Spleen (tissue), 13 donors: ENCODE measurements around the gene OSER1. TPM values are rescaled to one million over a fixed set of nuclear protein-coding genes. Genes with fewer than 3 reads are reported as not detected.

ENCODE experiments used
- DNase-seq: peaks from one replicate; pipeline ENCODE4 v3.0.0-alpha.2; 2020
- H3K27ac ChIP-seq, 8 donors: fragments of 200-600 bp; sonication (generic) in 7 of 8; 1 replicate in 4 of 8; 2 replicates in 4 of 8; pipeline versions ENCODE4 v1.5.0 to v1.8.0; 2016 to 2021; ENCODE audit warnings: inconsistent platforms in 4 of 8, mild to moderate bottlenecking in 4 of 8, moderate library complexity in 1 of 8
- H3K27me3 ChIP-seq, 7 donors: fragments of 200-600 bp; sonication (generic) in 6 of 7; replicated peaks in 1 of 7; 1 replicate in 4 of 7; 2 replicates in 3 of 7; pipeline versions ENCODE4 v1.5.0 to v1.8.0; 2016 to 2021; ENCODE audit warnings: inconsistent platforms in 3 of 7, mild to moderate bottlenecking in 1 of 7
- H3K36me3 ChIP-seq, 6 donors: fragments of 200-600 bp; sonication (generic) in 5 of 6; 1 replicate in 4 of 6; 2 replicates in 2 of 6; pipeline versions ENCODE4 v1.5.0 to v1.8.0; 2016 to 2021; ENCODE audit warnings: inconsistent platforms in 2 of 6
- H3K4me1 ChIP-seq, 6 donors: fragments of 200-600 bp; sonication (generic) in 5 of 6; 1 replicate in 3 of 6; 2 replicates in 3 of 6; pipeline versions ENCODE4 v1.5.0 to v1.8.0; 2016 to 2021; ENCODE audit warnings: inconsistent platforms in 3 of 6
- H3K4me3 ChIP-seq, 8 donors: fragments of 200-600 bp; sonication (generic) in 7 of 8; 1 replicate in 4 of 8; 2 replicates in 4 of 8; pipeline versions ENCODE4 v1.5.0 to v1.8.0; 2016 to 2021; ENCODE audit warnings: inconsistent platforms in 4 of 8, mild to moderate bottlenecking in 4 of 8, moderate library complexity in 2 of 8
- H3K9me3 ChIP-seq, 8 donors: fragments of 200-600 bp; sonication (generic) in 7 of 8; 1 replicate in 4 of 8; 2 replicates in 4 of 8; pipeline versions ENCODE4 v1.5.0 to v1.8.0; 2016 to 2021; ENCODE audit warnings: inconsistent platforms in 4 of 8
- CTCF ChIP-seq, 11 experiments: fragments of 200-600 bp in 7 of 11; fragments of 450-650 bp in 4 of 11; sonication (generic) in 4 of 11; IDR thresholded peaks in 8 of 11; conservative IDR thresholded peaks in 3 of 11; 1 replicate in 7 of 11; 2 replicates in 4 of 11; pipeline versions ENCODE4 v1.4.0 to v1.8.0; 2016 to 2021; ENCODE audit warnings: antibody characterized with exemption in 11 of 11, inconsistent platforms in 4 of 11, mild to moderate bottlenecking in 1 of 11
- POLR2A ChIP-seq, 3 donors: fragments of 450-650 bp; IDR thresholded peaks; one replicate each; pipeline ENCODE4 v1.5.1; 2017; ENCODE audit warnings: antibody characterized with exemption in 3 of 3, mild to moderate bottlenecking in 1 of 3
- POLR2AphosphoS5 ChIP-seq, 3 donors: sonication (generic); formaldehyde crosslinking; IDR thresholded peaks; one replicate each; pipeline ENCODE4 v1.5.1; 2017; ENCODE audit warnings: antibody characterized with exemption in 3 of 3
- WGBS, 5 donors: extraction: QIAGEN DNeasy Blood & Tissue Kit in 3 of 5; methylation state at CpG; one replicate each; pipeline versions ENCODE4 v1.1.5 to v1.1.7; 2013 to 2018; 5-methylcytosine and 5-hydroxymethylcytosine counted together
- intact Hi-C: fragments of 100-400 bp; cut with DNase I; formaldehyde crosslinking; loops from one replicate; pipeline ENCODE4 v1.15.0; 2023; ENCODE audit warnings: low total_unique reads
- long read RNA-seq, 2 donors: transcript quantifications; one replicate each; lab custom pipeline, GENCODE V29; 2026
- polyA plus RNA-seq, 3 donors: library from polyadenylated mRNA; stranded (reverse); fragments of 200-250 nt; gene quantifications; one replicate each; pipeline ENCODE4 v1.2.1, GENCODE V29; 2013
- total RNA-seq, 7 donors: library from RNA; depleted of rRNA in 3 of 7; stranded (reverse); fragments of >200 nt in 3 of 7; fragmentation: NEBNext Ultra II Directional in 4 of 7; extraction: Animal tissue kit (Norgen Biotek cat#: 25700) in 4 of 7; gene quantifications; one replicate each; pipeline versions ENCODE4 v1.1.0 to v1.2.1, GENCODE V29; 2016 to 2021
- donor health status: healthy with polysubstance abuse.
- donor health status: DM: no; HTN: no; CAD: no; lungs with moderate emphysema.
- donor health status: DM: no; HTN: no; CAD: no.
- donor health status: Bipolar disorder and iron deficiency.
- donor health status: healthy.
- donor health status: DM: no; HTN: no; CAD: no.
- donor health status: DM: yes; HTN: yes; CAD: no.

OSER1 gene
- 10 to 100 TPM; 28.5 to 42.0 (median 36.1) TPM for total RNA-seq
- 10 to 100 TPM; 36.9 to 47.0 (median 40.6) TPM for polyA plus RNA-seq
- long read RNA-seq, donor 1, transcript OSER1-201 (4 exons, 1,572 nt) = major isoform, 19 of 31 reads
- long read RNA-seq, donor 1, partial matches to known transcripts = 12 of 31 reads
- long read RNA-seq, donor 1, other reads (novel, unspliced or antisense) = 0 of 31 reads
- long read RNA-seq, donor 2, transcript OSER1-201 (4 exons, 1,572 nt) = major isoform, 12 of 12 reads
- long read RNA-seq, donor 2, partial matches to known transcripts = 0 of 12 reads
- long read RNA-seq, donor 2, other reads (novel, unspliced or antisense) = 0 of 12 reads

- intact Hi-C loops = loop anchor here (10.0 kb wide), 2 partner anchors 174 to 404 kb away; no protein-coding TSS in a partner anchor
- 0 to 1% (median 1%) methylated on average over 63 to 79 of the region's 79 CpGs for WGBS, 5 donors
- peak; percentile 99 for DNase-seq
- Histone ChIP-seq H3K4me1 (peaks cover 18 to 76% (median 58%) of the 10 kb centered on the region in 6 donors), H3K36me3 (peaks cover 0 to 12% (median 10%) of the 10 kb centered on the region in 6 donors), H3K9me3 (no peaks in the 10 kb centered on the region), H3K27ac (peak within 1 kb of the TSS; percentile 87 to 99 (median 98)), H3K4me3 (peak within 1 kb of the TSS; percentile 76 to 99 (median 95)), H3K27me3 (no peaks in the 10 kb centered on the region)
- TF ChIP-seq POLR2A (IDR thresholded peaks at IDR 0.05) (peak; percentile 86 to 95 (median 94)), CTCF (IDR thresholded peaks at IDR 0.05 in 8 of 11, conservative IDR thresholded peaks at IDR 0.05 in 3 of 11) (peak in 4 of 11 experiments; percentile 17 to 51 (median 40)), POLR2AphosphoS5 (IDR thresholded peaks at IDR 0.05) (peak; percentile 97 to 99 (median 97))
Observed at GRCh38 chr20:44210406-44211176, at the start of gene OSER1. Gene OSER1, minus strand, starts transcription at chr20:44210771. Its CDS starts 3,814 bp downstream, at chr20:44206957.

GRCh38 chr20:44258226-44258890 is 47.8 kb upstream of the OSER1 start:
- TF ChIP-seq CTCF (IDR thresholded peaks at IDR 0.05 in 8 of 11, conservative IDR thresholded peaks at IDR 0.05 in 3 of 11) (no peak), POLR2AphosphoS5 (IDR thresholded peaks at IDR 0.05) (no peak), POLR2A (IDR thresholded peaks at IDR 0.05) (no peak)
- H3K4me3 ChIP-seq = no peak overlapping the region
- H3K36me3 ChIP-seq = no peaks in the 10 kb centered on the region
- no peaks in the 10 kb centered on the region for H3K27me3 ChIP-seq
- H3K4me1 ChIP-seq = no peaks in the 10 kb centered on the region
- DNase-seq = no peak
- WGBS, 5 donors = 78 to 90% (median 87%) methylated on average over 15 to 28 of the region's 28 CpGs
- intact Hi-C loops = no loop called here
- no peak overlapping the region for H3K27ac ChIP-seq
- H3K9me3 ChIP-seq = no peaks in the 10 kb centered on the region

GRCh38 chr20:44256961-44257360 is 46.4 kb upstream of the OSER1 start:
- DNase-seq = no peak
- WGBS, 5 donors = 88 to 93% (median 91%) methylated on average over 18 to 21 of the region's 21 CpGs

More at GRCh38 chr20:44256961-44257360, 46.4 kb upstream of the OSER1 start:
- no peak overlapping the region for H3K27ac ChIP-seq
- H3K4me3 ChIP-seq = no peak overlapping the region
- no peaks in the 10 kb centered on the region for H3K36me3 ChIP-seq
- no peaks in the 10 kb centered on the region for H3K4me1 ChIP-seq
- no peaks in the 10 kb centered on the region for H3K9me3 ChIP-seq
- TF ChIP-seq POLR2AphosphoS5 (IDR thresholded peaks at IDR 0.05) (no peak), CTCF (IDR thresholded peaks at IDR 0.05 in 8 of 11, conservative IDR thresholded peaks at IDR 0.05 in 3 of 11) (no peak), POLR2A (IDR thresholded peaks at IDR 0.05) (no peak)
- intact Hi-C loops = no loop called here
- no peaks in the 10 kb centered on the region for H3K27me3 ChIP-seq
